Breast epithelium (tissue), 3 donors: ENCODE measurements around the gene PATJ.

Experiments
- CTCF ChIP-seq, 3 donors: fragments of 450-650 bp; IDR thresholded peaks; one replicate each; pipeline ENCODE4 v1.5.1; 2016 to 2017; ENCODE audit warnings: antibody characterized with exemption in 3 of 3, mild to moderate bottlenecking in 3 of 3, moderate library complexity in 3 of 3
- POLR2A ChIP-seq: fragments of 450-650 bp; IDR thresholded peaks from one replicate; pipeline ENCODE4 v1.6.1; 2016; ENCODE audit warnings: antibody characterized with exemption, mild to moderate bottlenecking, moderate library complexity

- TF ChIP-seq CTCF (IDR thresholded peaks at IDR 0.05) (no peak), POLR2A (no peak)
Observed at GRCh38 chr1:61743716-61744580, 1.7 kb downstream of the PATJ start.
